GM12878 (cell line): ENCODE measurements around the gene BPTF. TPM values are rescaled to one million over a fixed set of nuclear protein-coding genes. Genes with fewer than 3 reads are reported as not detected.

Experiments
- ATAC-seq: fragments of 200-7000 bp; cut with Tn5 transposase; 3 replicates; pipeline ENCODE4 v1.9.1; 2020; ENCODE audit warnings: mild to moderate bottlenecking, moderate library complexity
- BruUV-seq: library from RNA; stranded (reverse); fragments of 400-500 nt; replicated peaks from 2 replicates; lab custom pipeline; 2021; lab: Mats Ljungman, UMichigan
- CTCF ChIA-PET: fragments of 300-600 bp; sonication (Branson Sonifier 250); formaldehyde crosslinking; extraction: SDS; loops from one replicate; lab custom pipeline; 2021; ENCODE audit warnings: inconsistent platforms; lab: Yijun Ruan, JAX
- POLR2A ChIA-PET: fragments of 350-600 bp; formaldehyde crosslinking; extraction: SDS; loops from one replicate; lab custom pipeline; 2021; ENCODE audit warnings: inconsistent platforms; lab: Charles Lee
- RAD21 ChIA-PET: fragments of 300-600 bp; sonication (Branson Sonifier 250); formaldehyde crosslinking; loops from one replicate; lab custom pipeline; 2023; ENCODE audit warnings: antibody characterized with exemption; ENCODE audit not compliant: unreplicated experiment; lab: Charles Lee
- SMC1A ChIA-PET: fragments of 300-600 bp; sonication (Branson Sonifier 250); formaldehyde crosslinking; loops from one replicate; lab custom pipeline; 2023; ENCODE audit not compliant: unreplicated experiment, uncharacterized antibody; lab: Charles Lee
- DNase-seq: peaks from one replicate; pipeline ENCODE4 v3.0.0-alpha.2; 2011; ENCODE audit warnings: low read depth, low spot score
- FAIRE-seq: peaks from 3 replicates; lab custom pipeline; 2011; peaks lifted over from hg19 to GRCh38; lab: Jason Lieb, UNC
- H2AFZ ChIP-seq: 2 replicates; pipeline ENCODE4 v1.6.0; 2011; ENCODE audit warnings: low read depth, low read length, control low read depth; ENCODE audit not compliant: control insufficient read depth
- H3K27ac ChIP-seq: 2 replicates; pipeline ENCODE4 v1.5.1; 2011; ENCODE audit warnings: control low read depth; ENCODE audit not compliant: control insufficient read depth, insufficient read depth
- H3K27me3 ChIP-seq, 2 experiments: replicated peaks in 1 of 2; 2 replicates each; pipeline versions ENCODE4 v1.6.0 to v1.6.1; 2011; ENCODE audit warnings: low read length in 1 of 2; ENCODE audit not compliant: control insufficient read depth in 2 of 2, insufficient read depth in 2 of 2
- H3K36me3 ChIP-seq, 2 experiments: 2 replicates each; pipeline ENCODE4 v1.5.1; 2011; ENCODE audit warnings: low read length in 1 of 2; ENCODE audit not compliant: control insufficient read depth in 2 of 2, insufficient read depth in 2 of 2
- H3K4me1 ChIP-seq: 2 replicates; pipeline ENCODE4 v1.6.1; 2011; ENCODE audit warnings: mild to moderate bottlenecking, low read length, moderate library complexity, mixed read lengths; ENCODE audit not compliant: control insufficient read depth, insufficient read depth
- H3K4me2 ChIP-seq: 2 replicates; pipeline ENCODE4 v1.6.0; 2011; ENCODE audit warnings: control low read depth; ENCODE audit not compliant: control insufficient read depth, insufficient read depth
- H3K4me3 ChIP-seq: fragments of 200-600 bp; sonication (generic); 2 replicates; pipeline ENCODE4 v1.5.1; 2016
- H3K79me2 ChIP-seq: 2 replicates; pipeline ENCODE4 v1.6.0; 2011; ENCODE audit warnings: low read length; ENCODE audit not compliant: control insufficient read depth, insufficient read depth
- H3K9ac ChIP-seq: 2 replicates; pipeline ENCODE4 v1.8.0; 2011; ENCODE audit warnings: low read length, control low read depth, mixed read lengths; ENCODE audit not compliant: control insufficient read depth, insufficient read depth
- H3K9me3 ChIP-seq: replicated peaks from 3 replicates; pipeline ENCODE4 v1.5.1; 2011; ENCODE audit warnings: mild to moderate bottlenecking, low read length; ENCODE audit not compliant: control insufficient read depth, insufficient read depth
- H4K20me1 ChIP-seq: 2 replicates; pipeline ENCODE4 v1.6.0; 2011; ENCODE audit not compliant: control insufficient read depth, insufficient read depth
- CHD2 ChIP-seq: IDR thresholded peaks from 2 replicates; pipeline ENCODE4 v1.6.1; 2011; ENCODE audit warnings: low read depth, low read length, improper control_type of control experiment, borderline replicate concordance
- EED ChIP-seq: sonication (generic); IDR thresholded peaks from 2 replicates; pipeline ENCODE4 v1.6.1; 2016; ENCODE audit warnings: antibody characterized with exemption, low read depth
- IKZF1 ChIP-seq: fragments of 450-650 bp; conservative IDR thresholded peaks from 2 replicates; pipeline ENCODE4 v1.6.1; 2017; ENCODE audit warnings: antibody characterized with exemption, mild to moderate bottlenecking
- SMARCA5 ChIP-seq: fragments of 450-650 bp; IDR thresholded peaks from 2 replicates; pipeline ENCODE4 v1.6.1; 2017; ENCODE audit warnings: mild to moderate bottlenecking
- STAT3 ChIP-seq: IDR thresholded peaks from 2 replicates; pipeline ENCODE4 v1.6.1; 2011; ENCODE audit warnings: low read depth, low read length, improper control_type of control experiment
- WGBS: methylation state at CpG from one replicate; pipeline ENCODE4 v1.1.6; 2016; ENCODE audit warnings: low lambda C conversion rate; ENCODE audit not compliant: insufficient replicate concordance, insufficient coverage; ENCODE audit errors: missing lambda C conversion rate; 5-methylcytosine and 5-hydroxymethylcytosine counted together
- in situ Hi-C: fragments of 300-500 bp; cut with MboI; formaldehyde crosslinking; loops from 9 replicates; pipeline ENCODE4 v1.14.3; 2018; ENCODE audit warnings: mixed read lengths
- intact Hi-C: fragments of 100-400 bp; cut with micrococcal nuclease; formaldehyde crosslinking; loops from one replicate; pipeline ENCODE4 v1.14.2; 2022; ENCODE audit not compliant: unreplicated experiment
- polyA plus RNA-seq, 11 experiments: library from polyadenylated mRNA; depleted of rRNA in 4 of 11; unstranded in 6 of 11; stranded (reverse) in 5 of 11; fragments of >200 nt; fragmentation: Nextera tagmentation in 4 of 11; fragmentation: Illumina TruSeq in 1 of 11; extraction: Ambion mirVana in 4 of 11; extraction: Trizol in 1 of 11; gene quantifications; 1 replicate in 1 of 11; 2 replicates in 10 of 11; pipeline versions ENCODE4 v1.2.1 to v1.2.3, GENCODE V29; 2011 to 2016; ENCODE audit warnings: inconsistent platforms in 2 of 11, missing spikeins in 2 of 11, low read depth in 1 of 11
- total RNA-seq, 4 experiments: library from RNA; depleted of rRNA in 3 of 4; stranded (reverse); fragments of >200 nt in 3 of 4; fragmentation: Illumina TruSeq in 1 of 4; extraction: Trizol in 1 of 4; gene quantifications; 2 replicates each; pipeline versions ENCODE4 v1.2.1 to v1.2.3, GENCODE V29; 2013 to 2021
- TF ChIP-seq, protein P1 (sequence below): IDR thresholded peaks from 2 replicates; pipeline ENCODE4 v1.6.1; 2011; ENCODE audit warnings: mild to moderate bottlenecking, low read depth, low read length, moderate library complexity; ENCODE audit not compliant: insufficient replicate concordance
- TF ChIP-seq, protein P2 (sequence below): fragments of 450-650 bp; IDR thresholded peaks from 2 replicates; pipeline ENCODE4 v1.6.1; 2017; ENCODE audit warnings: mild to moderate bottlenecking
- TF ChIP-seq, protein P3 (sequence below): fragments of 450-650 bp; IDR thresholded peaks from 2 replicates; pipeline ENCODE4 v1.6.1; 2017; ENCODE audit warnings: mild to moderate bottlenecking, low read depth, inconsistent platforms; ENCODE audit not compliant: poor library complexity, severe bottlenecking
- TF ChIP-seq, protein P4 (sequence below): IDR thresholded peaks from 2 replicates; pipeline ENCODE4 v1.6.1; 2011; ENCODE audit warnings: low read depth, low read length, improper control_type of control experiment, borderline replicate concordance

Gene BPTF
- total and polyA plus RNA-seq, 10 of the 15 experiments (the other 5 are each of a cell fraction or from before 2014, with no cell fraction given), result 19.4 to 78.3 (median 44.8) TPM

DNA sequence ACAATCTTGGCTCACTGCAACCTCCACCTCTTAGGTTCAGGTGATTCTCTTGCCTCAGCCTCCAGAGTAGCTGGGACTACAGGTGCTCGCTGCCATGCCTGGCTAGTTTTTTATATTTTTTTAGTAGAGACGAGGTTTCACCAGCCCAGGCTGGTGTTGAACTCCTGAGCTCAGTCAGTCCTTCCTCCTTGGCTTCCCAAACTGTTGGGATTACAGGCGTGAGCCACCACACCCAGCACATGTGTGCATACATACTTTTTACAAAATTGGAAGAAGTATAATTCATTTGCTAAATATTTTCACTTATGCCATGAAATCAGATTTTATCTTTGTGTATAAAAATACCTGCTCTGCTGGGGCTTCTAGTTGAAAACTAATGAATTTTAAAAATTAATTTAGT is 13.2 kb downstream of the BPTF start:
- Histone ChIP-seq H3K27me3 (no peaks in the 10 kb centered on the region), H3K79me2 (peaks cover 79% of the 10 kb centered on the region), H3K4me2 (no peak overlapping the region), H3K9ac (no peak overlapping the region), H3K36me3 (no peaks in the 10 kb centered on the region), H2AFZ (no peak overlapping the region), H3K4me1 (peaks cover 11% of the 10 kb centered on the region), H3K27ac (no peak overlapping the region), H4K20me1 (no peaks in the 10 kb centered on the region), H3K4me3 (no peak overlapping the region), H3K9me3 (no peaks in the 10 kb centered on the region)
- 78% methylated on average over 3 of the region's 3 CpGs for WGBS
- ChIA-PET SMC1A (interaction anchor here (0.8 to 2.3 kb wide), 5 partner anchors 10 to 33 kb away, joined by 3 to 7 read pairs (median 3); no protein-coding TSS in a partner anchor), RAD21 (interaction anchor here (1.2 kb wide), 1 partner anchor 39 kb away, joined by 4 read pairs; no protein-coding TSS in a partner anchor), CTCF (interaction anchor here (0.6 to 1.3 kb wide), 3 partner anchors 8 to 18 kb away, joined by 3 to 4 read pairs (median 3); no protein-coding TSS in a partner anchor), POLR2A (interaction anchor here (0.6 to 1.0 kb wide), 3 partner anchors 24 to 121 kb away, joined by 3 to 6 read pairs (median 3); no protein-coding TSS in a partner anchor)
- intact Hi-C loops (no loop called here), in situ Hi-C loops (no loop called here)
- FAIRE-seq, result no peak
- DNase-seq, result no peak
- no TSS peak for BruUV-seq
- no peak for ATAC-seq
- TF ChIP-seq CHD2, result no peak

DNA sequence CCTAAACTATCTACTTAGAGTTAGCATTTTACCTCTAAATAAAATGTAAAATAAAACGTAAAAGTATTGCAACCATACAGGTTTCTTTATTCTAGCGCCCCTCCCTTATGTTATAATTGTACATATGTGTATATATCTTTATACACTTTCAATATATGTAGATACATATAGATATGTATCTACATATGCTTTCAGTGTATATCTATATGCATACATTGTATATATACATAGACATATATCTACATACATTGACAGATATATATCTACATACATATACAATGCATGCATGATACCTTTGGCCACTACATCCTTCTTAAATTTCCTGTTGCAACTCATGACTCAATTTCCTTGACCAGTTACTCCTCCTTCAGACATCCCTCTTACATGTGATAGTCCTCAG is 16.7 kb downstream of the BPTF start:
- Histone ChIP-seq H3K9me3 (no peaks in the 10 kb centered on the region), H3K36me3 (no peaks in the 10 kb centered on the region), H2AFZ (no peak overlapping the region), H3K9ac (no peak overlapping the region), H4K20me1 (no peaks in the 10 kb centered on the region), H3K79me2 (peaks cover 63% of the 10 kb centered on the region), H3K27ac (no peak overlapping the region), H3K4me1 (peaks cover 7% of the 10 kb centered on the region; the same call in 1 of the 2 replicates), H3K4me2 (no peak overlapping the region), H3K27me3 (no peaks in the 10 kb centered on the region), H3K4me3 (no peak overlapping the region)
- no peak for FAIRE-seq
- SMC1A ChIA-PET, result no interaction called here
- no peak for ATAC-seq
- intact Hi-C loops, result no loop called here
- BruUV-seq, result no TSS peak
- POLR2A ChIA-PET, result no interaction called here
- RAD21 ChIA-PET, result no interaction called here
- 98% methylated on average over 2 of the region's 2 CpGs for WGBS
- in situ Hi-C loops, result no loop called here
- CTCF ChIA-PET, result no interaction called here
- no peak for DNase-seq
- TF ChIP-seq, protein P1, sequence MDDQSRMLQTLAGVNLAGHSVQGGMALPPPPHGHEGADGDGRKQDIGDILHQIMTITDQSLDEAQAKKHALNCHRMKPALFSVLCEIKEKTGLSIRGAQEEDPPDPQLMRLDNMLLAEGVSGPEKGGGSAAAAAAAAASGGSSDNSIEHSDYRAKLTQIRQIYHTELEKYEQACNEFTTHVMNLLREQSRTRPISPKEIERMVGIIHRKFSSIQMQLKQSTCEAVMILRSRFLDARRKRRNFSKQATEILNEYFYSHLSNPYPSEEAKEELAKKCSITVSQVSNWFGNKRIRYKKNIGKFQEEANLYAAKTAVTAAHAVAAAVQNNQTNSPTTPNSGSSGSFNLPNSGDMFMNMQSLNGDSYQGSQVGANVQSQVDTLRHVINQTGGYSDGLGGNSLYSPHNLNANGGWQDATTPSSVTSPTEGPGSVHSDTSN, result no peak
- TF ChIP-seq, protein P2, sequence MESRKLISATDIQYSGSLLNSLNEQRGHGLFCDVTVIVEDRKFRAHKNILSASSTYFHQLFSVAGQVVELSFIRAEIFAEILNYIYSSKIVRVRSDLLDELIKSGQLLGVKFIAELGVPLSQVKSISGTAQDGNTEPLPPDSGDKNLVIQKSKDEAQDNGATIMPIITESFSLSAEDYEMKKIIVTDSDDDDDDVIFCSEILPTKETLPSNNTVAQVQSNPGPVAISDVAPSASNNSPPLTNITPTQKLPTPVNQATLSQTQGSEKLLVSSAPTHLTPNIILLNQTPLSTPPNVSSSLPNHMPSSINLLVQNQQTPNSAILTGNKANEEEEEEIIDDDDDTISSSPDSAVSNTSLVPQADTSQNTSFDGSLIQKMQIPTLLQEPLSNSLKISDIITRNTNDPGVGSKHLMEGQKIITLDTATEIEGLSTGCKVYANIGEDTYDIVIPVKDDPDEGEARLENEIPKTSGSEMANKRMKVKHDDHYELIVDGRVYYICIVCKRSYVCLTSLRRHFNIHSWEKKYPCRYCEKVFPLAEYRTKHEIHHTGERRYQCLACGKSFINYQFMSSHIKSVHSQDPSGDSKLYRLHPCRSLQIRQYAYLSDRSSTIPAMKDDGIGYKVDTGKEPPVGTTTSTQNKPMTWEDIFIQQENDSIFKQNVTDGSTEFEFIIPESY, result no peak
- TF ChIP-seq SMARCA5, result no peak
- TF ChIP-seq, protein P3, sequence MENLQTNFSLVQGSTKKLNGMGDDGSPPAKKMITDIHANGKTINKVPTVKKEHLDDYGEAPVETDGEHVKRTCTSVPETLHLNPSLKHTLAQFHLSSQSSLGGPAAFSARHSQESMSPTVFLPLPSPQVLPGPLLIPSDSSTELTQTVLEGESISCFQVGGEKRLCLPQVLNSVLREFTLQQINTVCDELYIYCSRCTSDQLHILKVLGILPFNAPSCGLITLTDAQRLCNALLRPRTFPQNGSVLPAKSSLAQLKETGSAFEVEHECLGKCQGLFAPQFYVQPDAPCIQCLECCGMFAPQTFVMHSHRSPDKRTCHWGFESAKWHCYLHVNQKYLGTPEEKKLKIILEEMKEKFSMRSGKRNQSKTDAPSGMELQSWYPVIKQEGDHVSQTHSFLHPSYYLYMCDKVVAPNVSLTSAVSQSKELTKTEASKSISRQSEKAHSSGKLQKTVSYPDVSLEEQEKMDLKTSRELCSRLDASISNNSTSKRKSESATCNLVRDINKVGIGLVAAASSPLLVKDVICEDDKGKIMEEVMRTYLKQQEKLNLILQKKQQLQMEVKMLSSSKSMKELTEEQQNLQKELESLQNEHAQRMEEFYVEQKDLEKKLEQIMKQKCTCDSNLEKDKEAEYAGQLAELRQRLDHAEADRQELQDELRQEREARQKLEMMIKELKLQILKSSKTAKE, result no peak
- TF ChIP-seq EED, result no peak
- TF ChIP-seq STAT3, result no peak
- no peak for TF ChIP-seq IKZF1
- TF ChIP-seq, protein P4, sequence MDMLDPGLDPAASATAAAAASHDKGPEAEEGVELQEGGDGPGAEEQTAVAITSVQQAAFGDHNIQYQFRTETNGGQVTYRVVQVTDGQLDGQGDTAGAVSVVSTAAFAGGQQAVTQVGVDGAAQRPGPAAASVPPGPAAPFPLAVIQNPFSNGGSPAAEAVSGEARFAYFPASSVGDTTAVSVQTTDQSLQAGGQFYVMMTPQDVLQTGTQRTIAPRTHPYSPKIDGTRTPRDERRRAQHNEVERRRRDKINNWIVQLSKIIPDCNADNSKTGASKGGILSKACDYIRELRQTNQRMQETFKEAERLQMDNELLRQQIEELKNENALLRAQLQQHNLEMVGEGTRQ, result no peak
